Body of pancreas (tissue), 4 donors: Measurements from ENCODE around the gene ZNF213. TPM values are rescaled to one million over a fixed set of nuclear protein-coding genes. Genes with fewer than 3 reads are reported as not detected.

ENCODE experiments used
- ATAC-seq: fragments of 150-250 bp; one replicate; pipeline ENCODE4 v1.9.1; 2016
- DNase-seq, 4 donors: peaks; one replicate each; pipeline ENCODE4 v3.0.0-alpha.2; 2019
- H3K27ac ChIP-seq, 4 donors: fragments of 200-600 bp; sonication (generic); 1 replicate in 3 of 4; 2 replicates in 1 of 4; pipeline versions ENCODE4 v1.5.1 to v1.6.1; 2016 to 2019; ENCODE audit warnings: mild to moderate bottlenecking in 1 of 4, mixed read lengths in 1 of 4, moderate library complexity in 1 of 4
- H3K27me3 ChIP-seq, 2 donors: fragments of 200-600 bp; sonication (generic); one replicate each; pipeline ENCODE4 v1.6.0; 2016; ENCODE audit warnings: mild to moderate bottlenecking in 1 of 2
- H3K36me3 ChIP-seq, 2 donors: fragments of 200-600 bp; sonication (generic); replicated peaks in 1 of 2; 2 replicates each; pipeline ENCODE4 v1.5.1; 2016; ENCODE audit warnings: low read depth in 2 of 2; ENCODE audit not compliant: insufficient read depth in 1 of 2
- H3K4me1 ChIP-seq: fragments of 200-600 bp; sonication (generic); one replicate; pipeline ENCODE4 v1.6.0; 2016
- H3K4me3 ChIP-seq, 2 donors: fragments of 200-600 bp; sonication (generic); 1 replicate in 1 of 2; 2 replicates in 1 of 2; pipeline ENCODE4 v1.5.1; 2016 to 2019
- H3K9me3 ChIP-seq, 3 donors: fragments of 200-600 bp; sonication (generic); 1 replicate in 2 of 3; 2 replicates in 1 of 3; pipeline ENCODE4 v1.5.1; 2016
- CTCF ChIP-seq, 7 experiments: fragments of 450-650 bp in 4 of 7; fragments of 200-600 bp in 3 of 7; sonication (generic) in 3 of 7; IDR thresholded peaks; one replicate each; pipeline ENCODE4 v1.5.1; 2016 to 2019; ENCODE audit warnings: antibody characterized with exemption in 7 of 7
- POLR2A ChIP-seq, 3 donors: fragments of 450-650 bp; IDR thresholded peaks; one replicate each; pipeline ENCODE4 v1.6.1; 2016; ENCODE audit warnings: antibody characterized with exemption in 3 of 3, mild to moderate bottlenecking in 2 of 3
- WGBS, 2 donors: methylation state at CpG; one replicate each; pipeline ENCODE4 v1.1.5; 2017; 5-methylcytosine and 5-hydroxymethylcytosine counted together
- intact Hi-C: fragments of 100-400 bp; cut with DNase I; formaldehyde crosslinking; loops from one replicate; pipeline ENCODE4 v1.15.1; 2023
- total RNA-seq, 2 donors: library from RNA; depleted of rRNA; stranded (reverse); fragments of >200 nt; gene quantifications; one replicate each; pipeline ENCODE4 v1.1.0, GENCODE V29; 2016

ZNF213 gene
- total RNA-seq, 2 donors from 2014 or later, result 12.5 to 21.4 TPM

GRCh38 chr16:3120435-3120834 lies 14.4 kb upstream of the ZNF213 start:
- peaks cover 0 to 4% of the 10 kb centered on the region in 2 donors for H3K36me3 ChIP-seq
- no peaks in the 10 kb centered on the region for H3K9me3 ChIP-seq
- no peak overlapping the region for H3K27ac ChIP-seq
- H3K4me1 ChIP-seq, result peaks cover 11% of the 10 kb centered on the region
- no peak for TF ChIP-seq CTCF (IDR thresholded peaks at IDR 0.05)
- no peak for TF ChIP-seq POLR2A (IDR thresholded peaks at IDR 0.05)
- no peak for DNase-seq
- intact Hi-C loops, result no loop called here
- 91 to 93% methylated on average over 9 to 16 of the region's 16 CpGs for WGBS, 2 donors
- ATAC-seq, result no peak
- no peak overlapping the region for H3K4me3 ChIP-seq
- H3K27me3 ChIP-seq, result no peaks in the 10 kb centered on the region

- Histone ChIP-seq H3K27ac (no peak overlapping the region), H3K27me3 (no peaks in the 10 kb centered on the region), H3K36me3 (peaks cover 0 to 4% of the 10 kb centered on the region in 2 donors), H3K4me3 (no peak overlapping the region), H3K9me3 (no peaks in the 10 kb centered on the region), H3K4me1 (peaks cover 11% of the 10 kb centered on the region)
- ATAC-seq, result no peak
- WGBS, 2 donors, result 62 to 69% methylated on average over 7 of the region's 7 CpGs
- TF ChIP-seq CTCF (IDR thresholded peaks at IDR 0.05) (no peak), POLR2A (IDR thresholded peaks at IDR 0.05) (no peak)
- intact Hi-C loops, result no loop called here
- peak in 1 of 4 donors; percentile 29 for DNase-seq
Measured at GRCh38 chr16:3121851-3122467, 12.9 kb upstream of the ZNF213 start.

GRCh38 chr16:3122926-3123570 lies 11.8 kb upstream of the ZNF213 start:
- DNase-seq, result no peak
- Histone ChIP-seq H3K36me3 (peaks cover 0 to 4% of the 10 kb centered on the region in 2 donors), H3K9me3 (no peaks in the 10 kb centered on the region), H3K4me1 (peaks cover 16% of the 10 kb centered on the region), H3K27me3 (no peaks in the 10 kb centered on the region), H3K27ac (peak overlapping the region in 1 of 4 donors; percentile 89), H3K4me3 (no peak overlapping the region)
- 48 to 53% methylated on average over 8 of the region's 8 CpGs for WGBS, 2 donors
- no peak for ATAC-seq
- intact Hi-C loops, result no loop called here
- TF ChIP-seq CTCF (IDR thresholded peaks at IDR 0.05), result no peak
- no peak for TF ChIP-seq POLR2A (IDR thresholded peaks at IDR 0.05)

DNA sequence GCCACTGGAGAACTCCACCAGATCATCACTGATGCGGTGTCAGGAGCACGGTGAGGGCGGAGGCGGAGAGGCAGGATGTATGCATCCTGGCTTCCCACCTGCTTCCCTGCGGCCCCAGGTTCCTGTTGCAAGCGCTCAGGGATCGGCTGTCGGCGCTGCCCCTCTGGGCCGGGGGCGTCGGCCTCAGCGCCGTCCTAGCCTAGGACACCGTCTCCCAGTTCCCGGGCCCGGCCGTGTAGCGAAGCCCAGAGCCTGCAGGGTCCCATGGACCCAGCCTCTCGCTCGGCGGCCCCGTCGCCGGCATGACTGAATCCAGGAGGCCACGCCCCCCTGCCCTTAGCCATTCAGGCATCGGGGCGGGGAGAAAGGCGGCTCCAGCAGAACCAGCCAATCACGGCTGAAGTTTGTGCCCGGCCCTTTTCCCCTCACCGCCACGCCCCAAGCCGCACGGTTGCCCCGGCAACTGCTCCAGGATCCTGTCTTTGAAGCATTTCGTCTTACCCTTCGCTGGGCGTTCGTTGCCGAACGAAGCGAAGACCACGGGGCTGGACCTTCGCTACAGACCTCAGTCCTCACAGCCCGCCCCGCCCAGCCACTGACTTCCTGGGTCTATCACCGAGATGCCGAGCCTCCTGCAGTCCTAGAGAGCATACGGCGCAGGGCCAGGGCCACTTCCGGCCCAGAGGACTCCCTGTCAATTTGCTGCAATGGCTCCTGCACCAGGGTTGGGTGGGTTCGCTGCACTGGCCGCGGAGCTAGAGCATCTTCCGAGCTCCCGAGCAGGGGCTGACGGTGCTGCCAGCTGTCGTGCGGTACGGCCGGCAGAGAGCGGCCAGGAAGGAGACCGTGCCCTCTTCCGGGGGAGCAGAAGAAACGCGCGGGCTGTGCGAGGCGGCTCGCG lies 10.6 kb upstream of the ZNF213 start:
- peak; percentile 96 to 98 (median 97) for DNase-seq
- Histone ChIP-seq H3K36me3 (peaks cover 0 to 3% of the 10 kb centered on the region in 2 donors), H3K27ac (peak overlapping the region; percentile 37 to 89 (median 82)), H3K9me3 (no peaks in the 10 kb centered on the region), H3K27me3 (no peaks in the 10 kb centered on the region), H3K4me1 (peaks cover 28% of the 10 kb centered on the region), H3K4me3 (peak overlapping the region; percentile 4 to 40)
- 0 to 1% methylated on average over 16 to 68 of the region's 72 CpGs for WGBS, 2 donors
- intact Hi-C loops, result no loop called here
- ATAC-seq, result peak; percentile 97
- TF ChIP-seq CTCF (IDR thresholded peaks at IDR 0.05), result peak in 4 of 7 experiments; percentile 10 to 34 (median 28)
- peak; percentile 45 to 72 (median 70) for TF ChIP-seq POLR2A (IDR thresholded peaks at IDR 0.05)
